Measurements from ENCODE around the gene CTIF. TPM values are rescaled to one million over a fixed set of nuclear protein-coding genes. Genes with fewer than 3 reads are reported as not detected.

CTIF gene
- total RNA-seq, 1 experiment from 2014 or later = 95.8 TPM

- POLR2A ChIA-PET = no interaction called here
- DNase-seq (ENCODE audit: unreplicated experiment) = no peak
- Mint-ChIP-seq H3K27ac (ENCODE audit: low read depth, unreplicated experiment) (no peak overlapping the region), H3K4me1 (ENCODE audit: insufficient read depth, unreplicated experiment) (no peaks in the 10 kb centered on the region), H3K27me3 (ENCODE audit: insufficient read depth, unreplicated experiment) (no peaks in the 10 kb centered on the region), H3K9me3 (ENCODE audit: unreplicated experiment) (no peaks in the 10 kb centered on the region), H3K36me3 (ENCODE audit: insufficient read depth, unreplicated experiment) (peaks cover 9% of the 10 kb centered on the region), H3K4me3 (ENCODE audit: unreplicated experiment) (no peak overlapping the region)
- no TSS peak for BruUV-seq (replicated peaks)
- CTCF ChIA-PET = interaction anchor here (1.3 kb wide), 1 partner anchor 9 kb away, joined by 8 read pairs; no protein-coding TSS in a partner anchor
- intact Hi-C loops (cut with micrococcal nuclease) = no loop called here
- no peak for TF ChIP-seq CTCF (IDR thresholded peaks at IDR 0.05; ENCODE audit: unreplicated experiment)
These were observed 247.1 kb downstream of the CTIF start for GRCh38 chr18:48785736-48786454.

GRCh38 chr18:48786455-48787202 is 247.8 kb downstream of the CTIF start:
- no TSS peak for BruUV-seq (replicated peaks)
- Mint-ChIP-seq H3K4me3 (ENCODE audit: unreplicated experiment) (no peak overlapping the region), H3K9me3 (ENCODE audit: unreplicated experiment) (no peaks in the 10 kb centered on the region), H3K27ac (ENCODE audit: low read depth, unreplicated experiment) (no peak overlapping the region), H3K36me3 (ENCODE audit: insufficient read depth, unreplicated experiment) (peaks cover 9% of the 10 kb centered on the region), H3K4me1 (ENCODE audit: insufficient read depth, unreplicated experiment) (no peaks in the 10 kb centered on the region), H3K27me3 (ENCODE audit: insufficient read depth, unreplicated experiment) (no peaks in the 10 kb centered on the region)
- TF ChIP-seq CTCF (IDR thresholded peaks at IDR 0.05; ENCODE audit: unreplicated experiment) = no peak
- POLR2A ChIA-PET = no interaction called here
- DNase-seq (ENCODE audit: unreplicated experiment) = no peak
- intact Hi-C loops (cut with micrococcal nuclease) = no loop called here
- CTCF ChIA-PET = interaction anchor here (1.1 to 1.3 kb wide), 2 partner anchors 9 to 10 kb away, joined by 7 to 8 read pairs; no protein-coding TSS in a partner anchor

- TF ChIP-seq CTCF (IDR thresholded peaks at IDR 0.05; ENCODE audit: unreplicated experiment) = no peak
- no peaks in the 10 kb centered on the region for H3K27me3 Mint-ChIP-seq (ENCODE audit: insufficient read depth, unreplicated experiment)
- no peaks in the 10 kb centered on the region for H3K4me1 Mint-ChIP-seq (ENCODE audit: insufficient read depth, unreplicated experiment)
- intact Hi-C loops (cut with micrococcal nuclease) = no loop called here
- CTCF ChIA-PET = interaction anchor here (0.7 to 1.1 kb wide), 2 partner anchors 10 to 23 kb away, joined by 3 to 7 read pairs; no protein-coding TSS in a partner anchor
- no peaks in the 10 kb centered on the region for H3K9me3 Mint-ChIP-seq (ENCODE audit: unreplicated experiment)
- POLR2A ChIA-PET = no interaction called here
- H3K4me3 Mint-ChIP-seq (ENCODE audit: unreplicated experiment) = no peak overlapping the region
- DNase-seq (ENCODE audit: unreplicated experiment) = no peak
- H3K27ac Mint-ChIP-seq (ENCODE audit: low read depth, unreplicated experiment) = no peak overlapping the region
- BruUV-seq (replicated peaks) = no TSS peak
- H3K36me3 Mint-ChIP-seq (ENCODE audit: insufficient read depth, unreplicated experiment) = peaks cover 9% of the 10 kb centered on the region
These were observed 248.6 kb downstream of the CTIF start for GRCh38 chr18:48787203-48788151.

All from MCF 10A (cell line).